ENCODE results near the gene RFX2. TPM values are rescaled to one million over a fixed set of nuclear protein-coding genes. Genes with fewer than 3 reads are reported as not detected.
A peak's percentile ranks its signal among the peaks of the same experiment; 100 is the strongest.

RFX2 gene
- total RNA-seq, 1 donor from 2014 or later: 7.3 TPM

- Mint-ChIP-seq H3K4me3 (no peak overlapping the region), H3K27me3 (ENCODE audit: low read depth) (peaks cover 12% of the 10 kb centered on the region), H3K4me1 (peaks cover 4% of the 10 kb centered on the region), H3K36me3 (no peaks in the 10 kb centered on the region), H3K9me3 (peaks cover under 1% of the 10 kb centered on the region), H3K27ac (no peak overlapping the region)
- DNase-seq (ENCODE audit: low spot score in 2 of 2, unreplicated experiment in 2 of 2): no peak
- no peak for TF ChIP-seq CTCF (IDR thresholded peaks at IDR 0.05; ENCODE audit: unreplicated experiment)
Measured at GRCh38 chr19:6045108-6045507, 65.2 kb downstream of the RFX2 start.

- Mint-ChIP-seq H3K36me3 (no peaks in the 10 kb centered on the region), H3K27me3 (ENCODE audit: low read depth) (peaks cover 11% of the 10 kb centered on the region), H3K9me3 (no peaks in the 10 kb centered on the region), H3K27ac (no peak overlapping the region), H3K4me1 (peaks cover 4% of the 10 kb centered on the region), H3K4me3 (no peak overlapping the region)
- no peak for TF ChIP-seq CTCF (IDR thresholded peaks at IDR 0.05; ENCODE audit: unreplicated experiment)
- peak in 1 of 2 experiments; percentile 29 for DNase-seq (ENCODE audit: low spot score in 2 of 2, unreplicated experiment in 2 of 2)
Measured at GRCh38 chr19:6044056-6044805, 66.1 kb downstream of the RFX2 start.

- peaks cover 11% of the 10 kb centered on the region for H3K27me3 Mint-ChIP-seq (ENCODE audit: low read depth)
- peaks cover 2% of the 10 kb centered on the region for H3K36me3 Mint-ChIP-seq
- TF ChIP-seq CTCF (IDR thresholded peaks at IDR 0.05; ENCODE audit: unreplicated experiment): no peak
- no peaks in the 10 kb centered on the region for H3K9me3 Mint-ChIP-seq
- no peak overlapping the region for H3K27ac Mint-ChIP-seq
- DNase-seq (ENCODE audit: low spot score in 2 of 2, unreplicated experiment in 2 of 2): peak in 1 of 2 experiments; percentile 29
- no peaks in the 10 kb centered on the region for H3K4me1 Mint-ChIP-seq
- H3K4me3 Mint-ChIP-seq: no peak overlapping the region
Measured at GRCh38 chr19:6042776-6043726, 67.2 kb downstream of the RFX2 start.

- TF ChIP-seq CTCF (IDR thresholded peaks at IDR 0.05; ENCODE audit: unreplicated experiment): no peak
- H3K9me3 Mint-ChIP-seq: peaks cover 3% of the 10 kb centered on the region
- H3K36me3 Mint-ChIP-seq: peaks cover 5% of the 10 kb centered on the region
- no peak overlapping the region for H3K4me3 Mint-ChIP-seq
- no peaks in the 10 kb centered on the region for H3K4me1 Mint-ChIP-seq
- H3K27ac Mint-ChIP-seq: no peak overlapping the region
- peaks cover 7% of the 10 kb centered on the region for H3K27me3 Mint-ChIP-seq (ENCODE audit: low read depth)
- DNase-seq (ENCODE audit: low spot score in 2 of 2, unreplicated experiment in 2 of 2): peak in 1 of 2 experiments; percentile 7
Measured at GRCh38 chr19:6041991-6042481, 68.3 kb downstream of the RFX2 start.

- H3K27ac Mint-ChIP-seq: no peak overlapping the region
- H3K4me1 Mint-ChIP-seq: no peaks in the 10 kb centered on the region
- H3K4me3 Mint-ChIP-seq: no peak overlapping the region
- DNase-seq (ENCODE audit: low spot score in 2 of 2, unreplicated experiment in 2 of 2): no peak
- peaks cover 6% of the 10 kb centered on the region for H3K27me3 Mint-ChIP-seq (ENCODE audit: low read depth)
- peaks cover 3% of the 10 kb centered on the region for H3K9me3 Mint-ChIP-seq
- peaks cover 5% of the 10 kb centered on the region for H3K36me3 Mint-ChIP-seq
- TF ChIP-seq CTCF (IDR thresholded peaks at IDR 0.05; ENCODE audit: unreplicated experiment): no peak
Measured at GRCh38 chr19:6041071-6041470, 69.2 kb downstream of the RFX2 start.

Measured in mesothelial cell of epicardium (in vitro differentiated cells).